GM12878 (cell line): ENCODE results near the gene PLXNA4. TPM values are rescaled to one million over a fixed set of nuclear protein-coding genes. Genes with fewer than 3 reads are reported as not detected.

Experiments
- ESRRA ChIP-seq: IDR thresholded peaks from 2 replicates; pipeline ENCODE4 v1.6.1; 2012; ENCODE audit warnings: mild to moderate bottlenecking, low read length, improper control_type of control experiment
- HDGF ChIP-seq: fragments of 450-650 bp; IDR thresholded peaks from 2 replicates; pipeline ENCODE4 v1.6.1; 2016; ENCODE audit warnings: antibody characterized with exemption
- SMAD1 ChIP-seq: fragments of 450-650 bp; IDR thresholded peaks from 2 replicates; pipeline ENCODE4 v1.6.1; 2018; ENCODE audit warnings: mild to moderate bottlenecking, low read depth; ENCODE audit not compliant: partially characterized antibody
- STAT3 ChIP-seq: IDR thresholded peaks from 2 replicates; pipeline ENCODE4 v1.6.1; 2011; ENCODE audit warnings: low read depth, low read length, improper control_type of control experiment
- ZBTB11 ChIP-seq: fragments of 450-650 bp; formaldehyde crosslinking; IDR thresholded peaks from 2 replicates; pipeline ENCODE4 v1.5.0; 2022; ENCODE audit warnings: mild to moderate bottlenecking, missing genetic modification characterization
- ZBTB40 ChIP-seq: fragments of 450-650 bp; IDR thresholded peaks from 2 replicates; pipeline ENCODE4 v1.6.1; 2016; ENCODE audit warnings: mild to moderate bottlenecking, moderate library complexity, borderline replicate concordance
- polyA plus RNA-seq, 11 experiments: library from polyadenylated mRNA; depleted of rRNA in 4 of 11; unstranded in 6 of 11; stranded (reverse) in 5 of 11; fragments of >200 nt; fragmentation: Nextera tagmentation in 4 of 11; fragmentation: Illumina TruSeq in 1 of 11; extraction: Ambion mirVana in 4 of 11; extraction: Trizol in 1 of 11; gene quantifications; 1 replicate in 1 of 11; 2 replicates in 10 of 11; pipeline versions ENCODE4 v1.2.1 to v1.2.3, GENCODE V29; 2011 to 2016; ENCODE audit warnings: inconsistent platforms in 2 of 11, missing spikeins in 2 of 11, low read depth in 1 of 11
- total RNA-seq, 4 experiments: library from RNA; depleted of rRNA in 3 of 4; stranded (reverse); fragments of >200 nt in 3 of 4; fragmentation: Illumina TruSeq in 1 of 4; extraction: Trizol in 1 of 4; gene quantifications; 2 replicates each; pipeline versions ENCODE4 v1.2.1 to v1.2.3, GENCODE V29; 2013 to 2021

The PLXNA4 gene
- total and polyA plus RNA-seq, 10 of the 15 experiments (the other 5 are each of a cell fraction or from before 2014, with no cell fraction given) = 0.03 TPM; not detected in 9

- TF ChIP-seq ZBTB11 (CRISPR knock-in tag) (no peak), ESRRA (no peak), SMAD1 (no peak), STAT3 (no peak), HDGF (no peak), ZBTB40 (no peak)
These were observed 3.1 kb upstream of the PLXNA4 start (continued) for GRCh38 chr7:132579260-132579899.
